Heart right ventricle (tissue), 16 donors: ENCODE results near the gene ATP2A1. TPM values are rescaled to one million over a fixed set of nuclear protein-coding genes. Genes with fewer than 3 reads are reported as not detected.

Source experiments
- ATAC-seq, 8 donors: fragments of 200-7000 bp; cut with Tn5 transposase; one replicate each; pipeline ENCODE4 v1.9.1; 2020; ENCODE audit warnings: mild to moderate bottlenecking in 8 of 8, moderate library complexity in 8 of 8, moderate number of reproducible peaks in 1 of 8
- DNase-seq, 2 donors: peaks; one replicate each; pipeline ENCODE4 v3.0.0-alpha.2; 2020
- H3K27ac ChIP-seq, 10 donors: fragments of 200-600 bp; sonication (generic) in 2 of 10; one replicate each; pipeline versions ENCODE4 v1.5.0 to v1.8.0; 2020 to 2022; ENCODE audit warnings: mild to moderate bottlenecking in 3 of 10
- H3K27me3 ChIP-seq, 7 donors: fragments of 200-600 bp; one replicate each; pipeline ENCODE4 v1.8.0; 2021 to 2022; ENCODE audit warnings: mild to moderate bottlenecking in 2 of 7
- H3K36me3 ChIP-seq, 9 donors: fragments of 200-600 bp; sonication (generic) in 1 of 9; one replicate each; pipeline versions ENCODE4 v1.5.0 to v1.8.0; 2020 to 2022; ENCODE audit warnings: mild to moderate bottlenecking in 2 of 9
- H3K4me1 ChIP-seq, 9 donors: fragments of 200-600 bp; sonication (generic) in 1 of 9; one replicate each; pipeline versions ENCODE4 v1.5.0 to v1.8.0; 2020 to 2022; ENCODE audit warnings: mild to moderate bottlenecking in 4 of 9
- H3K4me3 ChIP-seq, 10 donors: fragments of 200-600 bp; sonication (generic) in 2 of 10; one replicate each; pipeline versions ENCODE4 v1.5.0 to v1.8.0; 2020 to 2022; ENCODE audit warnings: mild to moderate bottlenecking in 7 of 10, moderate library complexity in 2 of 10
- H3K9me3 ChIP-seq, 11 donors: fragments of 200-600 bp in 10 of 11; sonication (generic) in 2 of 11; one replicate each; pipeline versions ENCODE4 v1.5.0 to v1.8.0; 2013 to 2022; ENCODE audit warnings: mild to moderate bottlenecking in 2 of 11, control low read depth in 1 of 11, moderate library complexity in 1 of 11
- CTCF ChIP-seq, 9 donors: fragments of 200-600 bp; sonication (generic) in 2 of 9; IDR thresholded peaks; one replicate each; pipeline versions ENCODE4 v1.5.0 to v1.8.0; 2021 to 2022; ENCODE audit warnings: antibody characterized with exemption in 9 of 9, mild to moderate bottlenecking in 5 of 9, moderate library complexity in 1 of 9
- WGBS, 2 donors: extraction: QIAGEN DNeasy Blood & Tissue Kit; methylation state at CpG; one replicate each; pipeline ENCODE4 v1.1.7; 2013; ENCODE audit warnings: inconsistent platforms in 1 of 2; 5-methylcytosine and 5-hydroxymethylcytosine counted together
- intact Hi-C, 10 donors: fragments of 100-400 bp; cut with DNase I; formaldehyde crosslinking; loops; one replicate each; pipeline versions ENCODE4 v1.11.1 to v1.14.2; 2022
- polyA plus RNA-seq, 2 donors: library from polyadenylated mRNA; stranded (reverse); fragments of 200-250 nt; gene quantifications; one replicate each; pipeline ENCODE4 v1.2.3, GENCODE V29; 2013
- total RNA-seq, 10 donors: library from RNA; stranded (reverse); fragmentation: NEBNext Ultra II Directional in 3 of 10; extraction: Animal tissue kit (Norgen Biotek cat#: 25700) in 3 of 10; gene quantifications; one replicate each; pipeline versions ENCODE4 v1.2.1 to v1.2.4, GENCODE V29; 2021 to 2023
- donor health status: Arrhythmogenic right ventricular cardiomyopathy.
- donor health status: ischemic (EF 13 %, LVEDD 7.1; RV severe dilation, severe dysfunction).
- donor health status: healthy with polysubstance abuse.
- donor health status: DM: no; HTN: yes; CAD: no.
- donor health status: DM: no; HTN: no; CAD: no.
- donor health status: ischemic (EF 25% LVEDD 6.9; RV normal size, moderate dysfunction).
- donor health status: ischemic (EF 25% LVEDD 5.7; RV mildly dilated, moderate dysfunction).
- donor health status: healthy.
- donor health status: DM: yes; HTN: yes; CAD: no.
- donor health status: Ischemic cardiomyopathy.
- donor health status: ischemic (EF 35%, LVEDD 5.7; RV mildly dilated, moderate dysfunction).
- donor health status: nonischemic (EF 11% LVEDD 7.7; RV severe dilation, severe dysfunction).
- donor health status: DM: yes; HTN: yes; CAD: no.
- donor health status: PGD.
- donor health status: ischemic (EF 29% LVEDD 5.4; RV normal size, mild dysfunction).
- donor health status: nonischemic (EF 23%, LVEDD 6.1; RV moderate dilation, normal function).

The ATP2A1 gene
- total and polyA plus RNA-seq, 12 donors: 0.13 to 1.0 (median 0.23) TPM

- no peak for TF ChIP-seq CTCF (IDR thresholded peaks at IDR 0.05)
- ATAC-seq (no peak), DNase-seq (no peak)
- Histone ChIP-seq H3K27ac (no peak overlapping the region), H3K36me3 (peaks cover 0 to 8% (median 0%) of the 10 kb centered on the region in 9 donors), H3K4me3 (no peak overlapping the region), H3K27me3 (no peaks in the 10 kb centered on the region), H3K4me1 (peaks cover 2 to 20% (median 11%) of the 10 kb centered on the region in 9 donors), H3K9me3 (no peaks in the 10 kb centered on the region)
- intact Hi-C loops: loop anchor here in 6 of 10 donors (5.0 to 10.0 kb wide), 5 partner anchors 53 to 443 kb away; partner anchors contain the start of genes SH2B1 (in 3 of the 6), ATP2A1 (in 2 of the 6) and ATXN2L (in 2 of the 6)
- WGBS, 2 donors: 83 to 86% methylated on average over 1 of the region's 1 CpG
Observed at GRCh38 chr16:28927815-28928214, 49.5 kb downstream of the ATP2A1 start.

- ATAC-seq (no peak), DNase-seq (no peak)
- no peaks in the 10 kb centered on the region for H3K9me3 ChIP-seq
- H3K36me3 ChIP-seq: no peaks in the 10 kb centered on the region
- peaks cover 0 to 9% (median 3%) of the 10 kb centered on the region in 9 donors for H3K4me1 ChIP-seq
- no peak overlapping the region for H3K4me3 ChIP-seq
- TF ChIP-seq CTCF (IDR thresholded peaks at IDR 0.05): no peak
- WGBS, 2 donors: 89 to 93% methylated on average over 3 of the region's 3 CpGs
- no peaks in the 10 kb centered on the region for H3K27me3 ChIP-seq
- H3K27ac ChIP-seq: no peak overlapping the region
- intact Hi-C loops: loop anchor here in 1 of 10 donors (10.0 kb wide), 1 partner anchor 105 kb away; the partner anchor contains the start of gene ATXN2L
Observed at GRCh38 chr16:28930203-28930602, 51.9 kb downstream of the ATP2A1 start.

- ATAC-seq: no peak
- Histone ChIP-seq H3K27me3 (no peaks in the 10 kb centered on the region), H3K27ac (no peak overlapping the region), H3K4me3 (no peak overlapping the region), H3K9me3 (no peaks in the 10 kb centered on the region), H3K36me3 (no peaks in the 10 kb centered on the region), H3K4me1 (peaks cover 0 to 6% (median 3%) of the 10 kb centered on the region in 9 donors)
- 66 to 79% methylated on average over 3 of the region's 3 CpGs for WGBS, 2 donors
- DNase-seq: no peak
- TF ChIP-seq CTCF (IDR thresholded peaks at IDR 0.05): no peak
- intact Hi-C loops: loop anchor here in 1 of 10 donors (10.0 kb wide), 1 partner anchor 106 kb away; the partner anchor contains the start of gene ATXN2L
Observed at GRCh38 chr16:28930652-28931051, 52.4 kb downstream of the ATP2A1 start.

- Histone ChIP-seq H3K9me3 (no peaks in the 10 kb centered on the region), H3K27ac (no peak within 1 kb of the TSS), H3K36me3 (no peaks in the 10 kb centered on the region), H3K27me3 (peaks cover 0 to under 1% (median 0%) of the 10 kb centered on the region in 7 donors), H3K4me3 (no peak within 1 kb of the TSS), H3K4me1 (peaks cover 0 to 9% (median 4%) of the 10 kb centered on the region in 9 donors)
- intact Hi-C loops: loop anchor here in 1 of 10 donors (10.0 kb wide), 1 partner anchor 107 kb away; the partner anchor contains the start of gene ATXN2L
- DNase-seq (no peak), ATAC-seq (no peak)
- WGBS, 2 donors: 91 to 95% methylated on average over 10 of the region's 10 CpGs
- TF ChIP-seq CTCF (IDR thresholded peaks at IDR 0.05): no peak
Observed at GRCh38 chr16:28931801-28932225, 53.5 kb downstream of the ATP2A1 start, which contains the start of gene CD19. TSS of gene CD19 (plus strand) at chr16:28931971. CDS start at chr16:28932001, 30 bp downstream.
